HepG2 (cell line): ENCODE data around the gene NBPF6. TPM values are rescaled to one million over a fixed set of nuclear protein-coding genes. Genes with fewer than 3 reads are reported as not detected.
"Not testable (repeated sequence)": the region's sequence is repeated elsewhere in the genome, so short reads cannot be mapped to it uniquely, and the experiment has no call there.

ENCODE experiments used
- ATAC-seq: fragments of 200-7000 bp; cut with Tn5 transposase; 3 replicates; pipeline ENCODE4 v1.9.1; 2020; ENCODE audit warnings: mild to moderate bottlenecking, moderate library complexity
- BruUV-seq: library from RNA; stranded (reverse); fragments of 400-500 nt; replicated peaks from 2 replicates; lab custom pipeline; 2021; lab: Mats Ljungman, UMichigan
- CTCF ChIA-PET: fragments of 300-600 bp; formaldehyde crosslinking; extraction: SDS; loops from one replicate; lab custom pipeline; 2021; ENCODE audit warnings: low total read pairs, inconsistent platforms, low intra/inter-chr PET ratio; lab: Yijun Ruan, JAX
- POLR2A ChIA-PET: fragments of 350-600 bp; sonication (Branson Sonifier 250); formaldehyde crosslinking; loops from one replicate; lab custom pipeline; 2020; ENCODE audit warnings: antibody characterized with exemption, inconsistent platforms; lab: Yijun Ruan, JAX
- DNase-seq: peaks from one replicate; pipeline ENCODE4 v3.0.0-alpha.2; 2015; ENCODE audit warnings: low spot score
- FAIRE-seq: peaks from 3 replicates; lab custom pipeline; 2011; peaks lifted over from hg19 to GRCh38; lab: Jason Lieb, UNC
- H2AFZ ChIP-seq: one replicate; pipeline ENCODE4 v1.6.1; 2011; ENCODE audit warnings: low read length, inconsistent platforms
- H3K27ac ChIP-seq: fragments of 300-600 bp; 3 replicates; pipeline ENCODE4 v1.8.0; 2011; ENCODE audit warnings: mixed run types, mild to moderate bottlenecking, mixed read lengths, low read length, inconsistent platforms; ENCODE audit not compliant: insufficient read depth; ENCODE audit errors: extremely low read length
- H3K27me3 ChIP-seq, 2 experiments: fragments of 200-600 bp in 1 of 2; 2 replicates in 1 of 2; 3 replicates in 1 of 2; pipeline versions ENCODE4 v1.6.0 to v1.8.0; 2011; ENCODE audit warnings: low read length in 2 of 2, mild to moderate bottlenecking in 2 of 2, moderate library complexity in 2 of 2, inconsistent platforms in 1 of 2; ENCODE audit not compliant: insufficient read depth in 2 of 2, control insufficient read depth in 1 of 2
- H3K36me3 ChIP-seq, 2 experiments: fragments of 200-600 bp in 1 of 2; replicated peaks in 1 of 2; 2 replicates in 1 of 2; 3 replicates in 1 of 2; pipeline versions ENCODE4 v1.5.1 to v1.8.0; 2011; ENCODE audit warnings: low read length in 2 of 2, inconsistent platforms in 1 of 2; ENCODE audit not compliant: insufficient read depth in 2 of 2, control insufficient read depth in 1 of 2
- H3K4me1 ChIP-seq: 2 replicates; pipeline ENCODE4 v1.5.1; 2012; ENCODE audit warnings: low read length, inconsistent platforms; ENCODE audit not compliant: insufficient read depth
- H3K4me2 ChIP-seq: 2 replicates; pipeline ENCODE4 v1.6.0; 2011; ENCODE audit warnings: low read depth, low read length, inconsistent platforms
- H3K4me3 ChIP-seq, 3 experiments: fragments of 200-600 bp in 1 of 3; sonication (generic), shearing (Covaris generic) in 1 of 3; replicated peaks in 1 of 3; 2 replicates each; pipeline ENCODE4 v1.5.1; 2011 to 2016; ENCODE audit warnings: low read length in 3 of 3, inconsistent platforms in 2 of 3, low read depth in 2 of 3, mild to moderate bottlenecking in 2 of 3, control low read depth in 1 of 3, mixed read lengths in 1 of 3; ENCODE audit not compliant: insufficient read depth in 1 of 3
- H3K79me2 ChIP-seq: one replicate; pipeline ENCODE4 v1.6.1; 2011; ENCODE audit warnings: low read length, inconsistent platforms; ENCODE audit not compliant: insufficient read depth
- H3K9ac ChIP-seq: 2 replicates; pipeline ENCODE4 v1.6.0; 2011; ENCODE audit warnings: mild to moderate bottlenecking, low read depth, low read length, inconsistent platforms; ENCODE audit not compliant: insufficient read depth
- H3K9me3 ChIP-seq: 2 replicates; pipeline ENCODE4 v1.5.1; 2012; ENCODE audit warnings: mild to moderate bottlenecking, low read length
- H4K20me1 ChIP-seq: 2 replicates; pipeline ENCODE4 v1.6.0; 2011; ENCODE audit warnings: inconsistent platforms, mild to moderate bottlenecking, low read length, moderate library complexity; ENCODE audit not compliant: insufficient read depth
- AKAP8 ChIP-seq: sonication (generic); formaldehyde crosslinking; IDR thresholded peaks from 2 replicates; pipeline ENCODE4 v1.5.1; 2020; ENCODE audit warnings: mild to moderate bottlenecking, missing genetic modification reagents
- ELF3 ChIP-seq: IDR thresholded peaks from 2 replicates; pipeline ENCODE4 v1.6.1; 2016; ENCODE audit warnings: missing genetic modification reagents, missing compliant biosample characterization
- ETV6 ChIP-seq: sonication (generic); formaldehyde crosslinking; conservative IDR thresholded peaks from 2 replicates; pipeline ENCODE4 v1.4.0; 2020; ENCODE audit warnings: missing genetic modification reagents
- NFRKB ChIP-seq: fragments of 450-650 bp; IDR thresholded peaks from 2 replicates; pipeline ENCODE4 v1.6.1; 2017
- NPAS2 ChIP-seq: sonication (generic); formaldehyde crosslinking; IDR thresholded peaks from 2 replicates; pipeline ENCODE4 v1.8.0; 2022; ENCODE audit warnings: mild to moderate bottlenecking, missing genetic modification reagents, borderline replicate concordance
- NR2F2 ChIP-seq: IDR thresholded peaks from 2 replicates; pipeline ENCODE4 v1.6.1; 2012; ENCODE audit warnings: low read depth, inconsistent platforms, borderline replicate concordance
- SRSF9 ChIP-seq: fragments of 200-400 bp; formaldehyde crosslinking; IDR thresholded peaks from 2 replicates; pipeline ENCODE4 v1.6.1; 2018; ENCODE audit warnings: borderline replicate concordance, mild to moderate bottlenecking, low read depth, low read length; ENCODE audit not compliant: insufficient read depth, poor library complexity, severe bottlenecking
- TOE1 ChIP-seq: sonication (generic); formaldehyde crosslinking; IDR thresholded peaks from 2 replicates; pipeline ENCODE4 v1.4.0; 2020; ENCODE audit warnings: mild to moderate bottlenecking, missing genetic modification reagents
- ZNF180 ChIP-seq: sonication (generic); formaldehyde crosslinking; IDR thresholded peaks from 2 replicates; pipeline ENCODE4 v1.4.0; 2020; ENCODE audit warnings: low read depth, missing genetic modification reagents, borderline replicate concordance
- ZNF232 ChIP-seq: sonication (generic); formaldehyde crosslinking; IDR thresholded peaks from 2 replicates; pipeline ENCODE4 v1.4.0; 2020; ENCODE audit warnings: missing genetic modification reagents, borderline replicate concordance
- ZNF577 ChIP-seq: sonication (generic); formaldehyde crosslinking; IDR thresholded peaks from 2 replicates; pipeline ENCODE4 v1.4.0; 2020; ENCODE audit warnings: mild to moderate bottlenecking, low read depth, missing genetic modification reagents, borderline replicate concordance
- ZNF605 ChIP-seq: sonication (generic); formaldehyde crosslinking; IDR thresholded peaks from 2 replicates; pipeline ENCODE4 v1.8.0; 2022; ENCODE audit warnings: mild to moderate bottlenecking, missing genetic modification reagents
- WGBS: methylation state at CpG from one replicate; pipeline ENCODE4 v1.1.6; 2017; ENCODE audit warnings: low lambda C conversion rate; 5-methylcytosine and 5-hydroxymethylcytosine counted together
- in situ Hi-C: cut with HindIII; loops from 2 replicates; pipeline ENCODE4 v1.10.0; 2017; ENCODE audit warnings: low pct_unique_long_range_greater_than_20kb; ENCODE audit not compliant: extremely low pct_ligation_motif_present
- intact Hi-C: fragments of 100-400 bp; cut with micrococcal nuclease; formaldehyde crosslinking; loops from one replicate; pipeline ENCODE4 v1.10.0; 2022; ENCODE audit not compliant: unreplicated experiment
- polyA plus RNA-seq, 8 experiments: library from polyadenylated mRNA; depleted of rRNA in 3 of 8; stranded (reverse) in 7 of 8; unstranded in 1 of 8; fragments of >200 nt; fragmentation: Illumina TruSeq in 4 of 8; extraction: Trizol in 4 of 8; gene quantifications; 2 replicates each; pipeline versions ENCODE4 v1.2.1 to v1.2.3, GENCODE V29; 2011 to 2016; ENCODE audit warnings: low read depth in 4 of 8, missing spikeins in 1 of 8, mixed read lengths in 1 of 8; ENCODE audit not compliant: insufficient read depth in 1 of 8
- total RNA-seq, 5 experiments: library from RNA; depleted of rRNA; stranded (reverse); fragments of >200 nt; fragmentation: Illumina TruSeq; extraction: Trizol; gene quantifications; 2 replicates each; pipeline ENCODE4 v1.2.3, GENCODE V29; 2016; ENCODE audit warnings: low read depth in 1 of 5
- TF ChIP-seq, protein P1 (sequence below): sonication (generic); formaldehyde crosslinking; IDR thresholded peaks from 2 replicates; pipeline ENCODE4 v1.4.0; 2020; ENCODE audit warnings: missing genetic modification reagents, mild to moderate bottlenecking, borderline replicate concordance
- TF ChIP-seq, protein P2 (sequence below): sonication (generic); formaldehyde crosslinking; conservative IDR thresholded peaks from 2 replicates; pipeline ENCODE4 v1.8.0; 2022; ENCODE audit warnings: low read depth, missing genetic modification reagents

Gene NBPF6
- total and polyA plus RNA-seq, 2 of the 13 experiments (the other 11 are each of a cell fraction or from before 2014, with no cell fraction given) = not detected

DNA sequence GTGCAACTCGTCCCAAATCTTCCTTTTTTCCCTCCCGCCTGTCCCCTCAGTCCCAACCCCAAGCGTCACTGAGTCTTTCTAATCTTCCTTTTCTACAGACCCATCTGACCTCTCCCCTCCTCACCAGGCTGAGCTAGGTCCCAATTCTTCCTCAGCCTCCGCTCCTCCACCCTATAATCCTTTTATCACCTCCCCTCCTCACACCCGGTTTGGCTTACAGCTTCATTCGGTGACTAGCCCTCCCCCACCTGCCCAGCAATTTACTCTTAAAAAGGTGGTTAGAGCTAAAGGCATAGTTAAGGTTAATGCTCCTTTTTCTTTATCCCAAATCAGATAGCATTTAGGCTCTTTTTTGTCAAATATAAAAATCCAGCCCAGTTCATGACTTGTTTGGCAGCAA is 24.4 kb downstream of the NBPF6 start:
- 11% methylated on average over 6 of the region's 6 CpGs for WGBS
- BruUV-seq, H3K27me3 ChIP-seq, FAIRE-seq, H3K4me3 ChIP-seq, H3K4me2 ChIP-seq, ATAC-seq, H3K36me3 ChIP-seq, H3K4me1 ChIP-seq, CTCF ChIA-PET, H3K79me2 ChIP-seq, POLR2A ChIA-PET, intact Hi-C loops, H2AFZ ChIP-seq, in situ Hi-C loops, DNase-seq, H3K9me3 ChIP-seq, H3K27ac ChIP-seq, H3K9ac ChIP-seq, H4K20me1 ChIP-seq: not testable (repeated sequence)

- Histone ChIP-seq H3K9me3 (peaks cover 8% of the 10 kb centered on the region), H3K9ac (no peak overlapping the region), H3K79me2 (no peaks in the 10 kb centered on the region), H3K4me1 (no peaks in the 10 kb centered on the region), H2AFZ (no peak overlapping the region), H4K20me1 (no peaks in the 10 kb centered on the region), H3K4me2 (no peak overlapping the region), H3K27ac (no peak overlapping the region), H3K4me3 (no peak overlapping the region), H3K36me3 (no peaks in the 10 kb centered on the region), H3K27me3 (no peaks in the 10 kb centered on the region; a peak in 1 of 5 replicates)
- FAIRE-seq = no peak
- ChIA-PET POLR2A (no interaction called here), CTCF (no interaction called here)
- TF ChIP-seq, protein P1, sequence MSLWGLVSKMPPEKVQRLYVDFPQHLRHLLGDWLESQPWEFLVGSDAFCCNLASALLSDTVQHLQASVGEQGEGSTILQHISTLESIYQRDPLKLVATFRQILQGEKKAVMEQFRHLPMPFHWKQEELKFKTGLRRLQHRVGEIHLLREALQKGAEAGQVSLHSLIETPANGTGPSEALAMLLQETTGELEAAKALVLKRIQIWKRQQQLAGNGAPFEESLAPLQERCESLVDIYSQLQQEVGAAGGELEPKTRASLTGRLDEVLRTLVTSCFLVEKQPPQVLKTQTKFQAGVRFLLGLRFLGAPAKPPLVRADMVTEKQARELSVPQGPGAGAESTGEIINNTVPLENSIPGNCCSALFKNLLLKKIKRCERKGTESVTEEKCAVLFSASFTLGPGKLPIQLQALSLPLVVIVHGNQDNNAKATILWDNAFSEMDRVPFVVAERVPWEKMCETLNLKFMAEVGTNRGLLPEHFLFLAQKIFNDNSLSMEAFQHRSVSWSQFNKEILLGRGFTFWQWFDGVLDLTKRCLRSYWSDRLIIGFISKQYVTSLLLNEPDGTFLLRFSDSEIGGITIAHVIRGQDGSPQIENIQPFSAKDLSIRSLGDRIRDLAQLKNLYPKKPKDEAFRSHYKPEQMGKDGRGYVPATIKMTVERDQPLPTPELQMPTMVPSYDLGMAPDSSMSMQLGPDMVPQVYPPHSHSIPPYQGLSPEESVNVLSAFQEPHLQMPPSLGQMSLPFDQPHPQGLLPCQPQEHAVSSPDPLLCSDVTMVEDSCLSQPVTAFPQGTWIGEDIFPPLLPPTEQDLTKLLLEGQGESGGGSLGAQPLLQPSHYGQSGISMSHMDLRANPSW (CRISPR knock-in tag) = no peak
- TF ChIP-seq ETV6 (CRISPR knock-in tag) = no peak
- TF ChIP-seq AKAP8 = no peak
- no peak for TF ChIP-seq ZNF232 (CRISPR knock-in tag)
- TF ChIP-seq ELF3 (CRISPR knock-in tag) = no peak
- no peak for TF ChIP-seq ZNF605 (CRISPR knock-in tag)
- TF ChIP-seq, protein P2, sequence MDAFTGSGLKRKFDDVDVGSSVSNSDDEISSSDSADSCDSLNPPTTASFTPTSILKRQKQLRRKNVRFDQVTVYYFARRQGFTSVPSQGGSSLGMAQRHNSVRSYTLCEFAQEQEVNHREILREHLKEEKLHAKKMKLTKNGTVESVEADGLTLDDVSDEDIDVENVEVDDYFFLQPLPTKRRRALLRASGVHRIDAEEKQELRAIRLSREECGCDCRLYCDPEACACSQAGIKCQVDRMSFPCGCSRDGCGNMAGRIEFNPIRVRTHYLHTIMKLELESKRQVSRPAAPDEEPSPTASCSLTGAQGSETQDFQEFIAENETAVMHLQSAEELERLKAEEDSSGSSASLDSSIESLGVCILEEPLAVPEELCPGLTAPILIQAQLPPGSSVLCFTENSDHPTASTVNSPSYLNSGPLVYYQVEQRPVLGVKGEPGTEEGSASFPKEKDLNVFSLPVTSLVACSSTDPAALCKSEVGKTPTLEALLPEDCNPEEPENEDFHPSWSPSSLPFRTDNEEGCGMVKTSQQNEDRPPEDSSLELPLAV (CRISPR knock-in tag) = no peak
- TF ChIP-seq SRSF9 = no peak
- TF ChIP-seq ZNF577 (CRISPR knock-in tag) = no peak
- no peak for TF ChIP-seq TOE1
- no peak for TF ChIP-seq NPAS2 (CRISPR knock-in tag)
- no peak for TF ChIP-seq ZNF180 (CRISPR knock-in tag)
- TF ChIP-seq NR2F2 = no peak
- no peak for TF ChIP-seq NFRKB
- WGBS = 2% methylated on average over 2 of the region's 2 CpGs
- no TSS peak for BruUV-seq
- intact Hi-C loops = no loop called here
- no peak for DNase-seq
- in situ Hi-C loops = no loop called here
- no peak for ATAC-seq
Observed at GRCh38 chr1:108478429-108479015, 28.4 kb downstream of the NBPF6 start.
